GM19099 (cell line): Measurements from ENCODE around the gene CAPN5.

Source experiments
- POLR2A ChIP-seq: IDR thresholded peaks from 3 replicates; pipeline ENCODE4 v1.6.1; 2011; ENCODE audit warnings: low read depth; ENCODE audit not compliant: insufficient read length; ENCODE audit errors: extremely low read depth

The CAPN5 gene

DNA sequence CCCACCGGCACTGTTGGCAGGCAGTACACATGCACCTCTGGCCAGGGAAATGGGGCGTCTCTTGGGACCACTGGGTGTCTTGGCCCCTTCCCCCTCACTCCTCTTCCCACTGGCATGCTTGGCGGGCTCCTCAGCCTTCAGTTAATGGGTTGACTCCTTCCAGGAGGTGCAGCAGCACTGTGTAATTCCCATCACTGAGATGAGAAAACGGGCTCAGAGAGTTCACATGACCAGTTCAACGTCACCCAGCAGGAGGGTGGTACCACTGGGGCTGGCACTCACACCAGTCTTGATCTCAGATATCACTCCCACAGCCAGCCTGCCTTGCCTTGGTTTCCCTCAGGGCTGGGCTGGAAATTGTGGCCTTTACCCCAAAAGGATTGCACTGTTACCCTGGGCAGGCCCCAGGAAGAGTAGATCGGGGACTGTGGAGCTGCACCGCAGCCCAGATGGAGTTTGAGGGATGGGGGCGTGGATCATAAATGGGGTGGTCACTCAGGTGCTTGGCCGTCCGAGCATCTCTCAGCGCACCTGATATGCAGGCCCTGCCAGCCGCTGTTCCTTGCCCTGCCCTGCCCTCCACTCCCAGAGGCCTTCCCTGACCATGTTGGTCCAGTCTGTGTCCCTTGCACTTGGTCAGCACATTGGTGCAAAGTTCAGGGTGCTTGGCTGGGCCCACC is 16.9 kb downstream of the CAPN5 start:
- no peak for TF ChIP-seq POLR2A

GRCh38 chr11:77084581-77085191 is 17.9 kb downstream of the CAPN5 start:
- no peak for TF ChIP-seq POLR2A

DNA sequence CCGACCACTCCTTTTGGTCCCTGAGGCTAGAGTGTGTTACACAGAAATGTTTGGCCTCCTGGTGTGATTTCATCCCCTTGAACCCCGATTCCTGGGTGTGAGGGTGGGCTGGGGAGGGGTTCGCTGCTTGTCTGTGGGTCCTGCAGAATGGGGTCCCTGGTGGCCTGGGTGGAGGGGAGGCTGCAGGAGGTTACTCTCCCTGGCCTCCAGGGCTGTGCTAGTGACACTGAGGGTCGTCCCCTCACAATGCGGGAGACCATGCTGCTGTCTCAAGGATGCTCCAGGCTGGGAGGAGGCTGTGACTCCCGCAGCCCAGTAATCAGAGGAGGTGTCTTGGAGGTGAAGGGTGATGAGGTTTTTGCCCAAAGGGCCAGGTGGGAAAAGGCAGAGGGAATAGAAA is 18.9 kb downstream of the CAPN5 start:
- no peak for TF ChIP-seq POLR2A

DNA sequence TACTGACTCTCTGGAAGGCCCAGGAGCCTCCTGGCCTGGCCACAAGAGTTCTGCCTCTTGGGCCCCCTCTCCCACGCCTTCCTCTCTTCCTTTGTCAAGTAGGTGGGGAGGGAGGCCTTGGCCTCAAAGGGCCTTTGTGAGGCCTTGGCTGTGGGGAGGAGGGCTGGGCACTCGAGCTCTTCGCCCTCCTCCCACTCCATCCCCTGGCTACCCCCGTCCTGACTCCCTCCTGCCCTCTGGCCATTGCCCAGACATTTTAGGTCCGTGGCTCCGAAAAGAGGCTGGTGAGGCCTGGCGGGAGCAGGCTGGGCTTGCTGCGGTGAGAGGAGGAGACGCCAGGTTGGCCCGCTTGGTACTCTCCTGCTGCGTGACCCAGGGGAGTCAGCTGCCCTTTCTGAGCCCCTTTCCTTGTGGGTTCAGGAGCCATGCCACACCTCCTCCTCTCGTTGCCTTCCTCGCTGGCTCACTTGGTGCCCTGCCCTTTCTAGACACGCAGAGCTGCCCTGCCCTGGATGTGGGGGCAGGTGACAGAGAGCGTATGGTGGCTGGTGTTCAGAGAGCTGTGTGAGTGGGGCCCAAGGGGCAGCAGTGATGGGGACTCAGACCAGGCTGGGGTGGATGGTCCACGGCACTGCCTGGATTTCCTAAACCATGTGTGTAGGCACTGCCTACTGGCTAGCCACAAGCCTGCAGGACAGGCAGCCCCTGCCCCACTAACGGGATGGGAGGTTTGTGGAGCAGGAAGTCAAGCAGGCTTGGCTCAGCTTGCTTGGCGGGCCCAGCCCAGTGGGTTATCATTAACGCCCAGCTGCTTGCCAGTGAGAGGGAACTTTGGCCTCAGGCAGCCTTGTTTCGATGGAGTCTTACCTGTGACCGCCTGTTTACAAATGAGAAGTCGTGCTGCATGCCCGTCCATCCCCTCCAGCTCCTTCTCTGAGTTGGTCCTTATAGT is 20.0 kb downstream of the CAPN5 start:
- no peak for TF ChIP-seq POLR2A

DNA sequence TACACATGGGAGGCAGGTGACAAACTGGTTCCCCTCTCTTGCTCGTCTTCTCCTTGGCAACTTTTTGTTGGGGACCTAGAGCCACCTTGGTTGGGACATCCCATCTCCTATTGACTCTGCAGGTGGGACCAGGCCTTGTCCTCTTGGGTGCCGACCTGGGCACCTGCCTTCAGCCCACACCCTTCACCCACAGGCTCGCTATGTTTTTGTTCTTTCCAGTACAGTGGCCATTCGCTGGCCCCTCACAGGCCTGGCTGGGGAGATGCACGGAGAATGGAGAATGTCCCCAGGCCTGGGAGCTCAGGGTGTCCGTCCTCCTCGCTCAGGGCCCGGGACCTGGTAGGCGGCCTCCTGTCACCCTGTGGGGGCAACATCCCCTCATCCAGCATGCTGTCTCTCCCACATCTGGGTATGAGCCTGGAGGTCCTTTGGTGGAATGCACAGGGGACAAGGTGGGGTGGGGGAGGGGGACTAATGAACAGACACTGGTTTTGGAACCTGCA is 21.0 kb downstream of the CAPN5 start:
- no peak for TF ChIP-seq POLR2A

- no peak for TF ChIP-seq POLR2A
Observed at GRCh38 chr11:77088236-77089003, 21.6 kb downstream of the CAPN5 start.

GRCh38 chr11:77089004-77089545 is 22.3 kb downstream of the CAPN5 start:
- TF ChIP-seq POLR2A, result no peak

- no peak for TF ChIP-seq POLR2A
Observed at GRCh38 chr11:77090046-77090372, 23.2 kb downstream of the CAPN5 start.

DNA sequence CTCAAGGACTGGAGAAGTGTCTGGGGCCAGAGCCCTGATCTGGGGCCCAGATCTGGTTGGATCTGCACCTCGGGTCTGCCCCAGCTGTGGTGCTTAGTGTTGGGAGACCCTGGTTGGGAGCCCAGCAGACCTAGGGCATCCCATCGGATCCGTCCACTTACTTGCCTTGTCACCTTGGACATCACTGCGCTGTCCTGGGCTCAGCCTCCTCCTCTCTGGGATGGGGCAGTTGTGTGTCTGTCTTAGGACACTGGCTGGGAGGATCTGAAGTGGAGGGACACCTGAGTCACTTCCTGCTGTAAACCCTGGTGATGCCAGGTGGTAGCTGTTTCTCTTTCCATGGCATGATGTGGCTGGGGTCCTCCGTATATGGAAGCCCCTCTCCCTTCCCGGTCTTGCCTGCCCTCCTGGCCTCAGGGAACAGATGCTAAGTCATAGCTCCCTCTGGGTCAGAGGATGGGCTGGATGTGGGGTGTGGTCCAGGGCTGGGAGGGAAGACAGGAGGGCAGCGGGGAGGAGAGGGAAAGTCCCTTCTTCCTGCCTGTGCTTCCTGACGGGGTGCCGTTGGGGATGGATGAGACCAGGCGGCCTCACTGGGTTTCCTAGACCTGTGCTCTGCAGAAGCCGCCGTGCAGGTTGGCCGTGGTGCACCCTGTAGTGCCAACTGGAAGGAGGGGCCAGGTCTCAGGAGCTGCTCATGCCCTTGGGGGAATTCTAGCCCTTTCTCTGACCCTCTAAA is 23.8 kb downstream of the CAPN5 start:
- TF ChIP-seq POLR2A, result no peak

DNA sequence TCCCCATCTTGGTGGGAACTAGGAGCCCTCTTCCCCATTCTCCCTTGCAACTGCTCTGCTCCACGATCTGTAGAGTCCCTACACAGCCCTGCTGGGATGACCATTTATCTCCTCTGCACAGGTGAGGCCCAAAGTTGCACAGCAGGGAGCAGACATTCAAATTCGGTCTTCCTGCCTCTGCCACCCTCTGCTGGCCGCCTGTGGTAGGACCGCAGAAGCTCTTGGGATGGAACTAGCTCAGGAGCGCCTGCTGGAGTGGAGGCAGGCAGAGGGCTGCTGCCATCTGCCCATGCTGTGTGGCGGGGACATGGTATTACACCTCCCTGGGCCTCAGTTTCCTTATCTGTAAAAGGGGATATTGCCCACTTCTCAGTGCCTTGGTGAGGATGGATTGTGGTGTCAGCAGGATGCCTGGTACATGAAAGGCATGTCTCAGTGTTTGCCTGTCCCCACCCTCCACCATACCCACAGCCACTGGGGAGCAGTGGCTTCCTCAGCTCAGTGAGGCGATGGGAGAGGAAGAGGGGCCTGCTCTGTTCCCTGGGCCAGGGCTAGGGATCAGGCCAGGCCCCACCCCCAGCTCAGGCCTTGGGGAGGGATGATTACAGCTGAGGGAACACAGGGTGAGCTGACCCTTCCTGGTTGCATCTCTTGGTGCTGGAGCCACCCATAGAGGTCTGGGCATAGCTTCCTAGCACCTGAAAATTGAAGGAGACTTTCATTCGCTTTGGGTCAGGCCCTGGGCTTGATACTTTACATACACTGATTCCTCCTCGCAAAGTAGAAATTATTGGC is 24.6 kb downstream of the CAPN5 start:
- TF ChIP-seq POLR2A, result no peak

DNA sequence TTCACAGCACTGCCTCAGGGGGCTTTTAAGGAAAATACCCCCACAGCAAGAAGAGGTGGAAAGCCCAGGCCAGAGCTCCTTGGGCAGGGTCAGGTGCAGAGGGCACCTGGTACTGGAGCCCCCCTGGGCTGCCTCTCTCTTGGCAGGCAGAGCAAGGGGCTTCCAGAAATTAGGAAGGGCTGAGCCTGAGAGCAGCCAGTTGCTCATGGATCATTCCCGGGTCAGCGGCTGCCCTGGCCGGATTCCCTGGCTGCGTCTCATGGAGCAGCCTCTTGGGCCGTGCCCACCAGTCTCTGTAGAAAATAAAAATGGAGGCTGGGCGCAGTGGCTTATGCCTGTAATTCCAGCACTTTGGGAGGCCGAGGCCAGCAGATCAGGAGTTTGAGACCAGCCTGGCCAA is 25.6 kb downstream of the CAPN5 start:
- TF ChIP-seq POLR2A, result no peak

- no peak for TF ChIP-seq POLR2A
Observed at GRCh38 chr11:77093056-77093891, 26.5 kb downstream of the CAPN5 start.

DNA sequence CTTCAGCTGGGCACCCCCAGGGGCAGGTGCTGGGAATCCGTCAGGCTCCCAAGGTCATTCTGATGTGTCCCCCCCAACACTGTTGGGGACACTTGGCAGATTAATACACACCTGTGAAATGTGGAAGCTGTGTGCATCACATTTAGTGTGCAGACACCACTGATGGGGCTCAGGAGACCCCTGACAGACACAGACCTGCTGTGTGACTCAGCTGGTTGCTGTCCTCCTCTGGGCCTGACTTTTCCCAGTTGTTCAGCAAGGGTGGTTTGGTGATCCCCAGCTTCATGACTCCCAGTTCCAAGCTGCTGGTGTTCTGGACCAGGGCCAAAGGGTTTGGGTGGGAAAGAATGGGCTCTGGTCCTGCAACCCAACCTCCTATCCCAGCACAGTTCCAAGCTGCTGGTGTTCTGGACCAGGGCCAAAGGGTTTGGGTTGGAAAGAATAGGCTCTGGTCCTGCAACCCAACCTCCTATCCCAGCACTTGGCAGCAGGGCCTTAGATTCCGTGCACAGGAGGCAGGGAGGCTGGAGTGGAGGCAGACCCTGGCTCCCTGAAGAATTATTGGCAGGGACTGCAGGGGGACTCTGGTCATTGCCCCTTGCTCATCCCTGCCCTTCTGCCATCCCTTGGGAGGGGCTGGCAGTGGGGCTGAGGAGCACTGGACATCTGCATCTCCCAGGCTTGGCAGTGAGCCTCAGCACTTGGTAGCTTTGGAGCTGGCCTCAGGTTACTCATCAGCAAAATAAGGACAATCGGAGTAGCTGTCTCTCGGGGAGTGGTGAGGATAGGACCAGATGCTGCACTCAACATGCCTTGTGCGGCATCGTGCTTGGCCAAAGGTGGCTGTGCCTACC is 27.4 kb downstream of the CAPN5 start:
- no peak for TF ChIP-seq POLR2A
